PC-3 (cell line): ENCODE data around the gene CD163L1. TPM values are rescaled to one million over a fixed set of nuclear protein-coding genes. Genes with fewer than 3 reads are reported as not detected.

Source experiments
- ATAC-seq: fragments of 200-7000 bp; cut with Tn5 transposase; 2 replicates; pipeline ENCODE4 v1.9.1; 2020; ENCODE audit warnings: mild to moderate bottlenecking, moderate library complexity
- BruUV-seq: library from RNA; stranded (reverse); fragments of 400-500 nt; replicated peaks from 2 replicates; lab custom pipeline; 2021; lab: Mats Ljungman, UMichigan
- CTCF ChIA-PET: fragments of 300-600 bp; sonication (Branson Sonifier 250); formaldehyde crosslinking; loops from one replicate; lab custom pipeline; 2022; ENCODE audit warnings: antibody characterized with exemption; lab: Charles Lee
- POLR2A ChIA-PET: fragments of 300-600 bp; sonication (Branson Sonifier 250); formaldehyde crosslinking; loops from one replicate; lab custom pipeline; 2022; ENCODE audit warnings: antibody characterized with exemption; ENCODE audit not compliant: unreplicated experiment; lab: Charles Lee
- DNase-seq: peaks from one replicate; pipeline ENCODE4 v3.0.0-alpha.2; 2015
- H2AFZ ChIP-seq: fragments of 300-600 bp; sonication (generic); 2 replicates; pipeline ENCODE4 v1.6.0; 2016; ENCODE audit warnings: antibody characterized with exemption, low read length
- H3F3A ChIP-seq: fragments of 300-600 bp; sonication (generic); one replicate; pipeline ENCODE4 v1.6.0; 2017; ENCODE audit warnings: antibody characterized with exemption, low read length, control low read depth, mild to moderate bottlenecking; ENCODE audit not compliant: unreplicated experiment
- H3K27ac ChIP-seq: fragments of 300-600 bp; sonication (generic); 2 replicates; pipeline ENCODE4 v1.5.1; 2016; ENCODE audit warnings: mild to moderate bottlenecking, low read length
- H3K27me3 ChIP-seq: fragments of 300-600 bp; sonication (generic); 2 replicates; pipeline ENCODE4 v1.6.1; 2016; ENCODE audit warnings: low read length, mixed read lengths
- H3K36me3 ChIP-seq: fragments of 300-600 bp; sonication (generic); 2 replicates; pipeline ENCODE4 v1.6.1; 2016; ENCODE audit warnings: low read depth, mixed run types, low read length, mixed read lengths
- H3K4me1 ChIP-seq: fragments of 300-600 bp; sonication (generic); 2 replicates; pipeline ENCODE4 v1.5.1; 2016; ENCODE audit warnings: low read length; ENCODE audit not compliant: insufficient read depth
- H3K4me2 ChIP-seq: fragments of 300-600 bp; sonication (generic); 2 replicates; pipeline ENCODE4 v1.6.0; 2016; ENCODE audit warnings: low read length
- H3K4me3 ChIP-seq: fragments of 300-600 bp; sonication (generic); 2 replicates; pipeline ENCODE4 v1.5.1; 2016; ENCODE audit warnings: mild to moderate bottlenecking, low read length, mixed read lengths
- H3K79me2 ChIP-seq: fragments of 300-600 bp; sonication (generic); 2 replicates; pipeline ENCODE4 v1.6.1; 2017; ENCODE audit warnings: low read length, mixed read lengths
- H3K9ac ChIP-seq: fragments of 300-600 bp; sonication (generic); 2 replicates; pipeline ENCODE4 v1.6.0; 2016; ENCODE audit warnings: mild to moderate bottlenecking, low read length
- H3K9me2 ChIP-seq: fragments of 300-600 bp; sonication (generic); replicated peaks from 2 replicates; pipeline ENCODE4 v1.6.1; 2016; ENCODE audit warnings: mixed run types, low read length, mixed read lengths
- H3K9me3 ChIP-seq: fragments of 300-600 bp; sonication (generic); 2 replicates; pipeline ENCODE4 v1.6.1; 2016; ENCODE audit warnings: low read length, mixed read lengths
- H4K20me1 ChIP-seq: fragments of 300-600 bp; sonication (generic); 2 replicates; pipeline ENCODE4 v1.6.1; 2016; ENCODE audit warnings: low read length, mixed read lengths
- CTCF ChIP-seq: fragments of 300-600 bp; sonication (generic); conservative IDR thresholded peaks from 2 replicates; pipeline ENCODE4 v1.5.1; 2017; ENCODE audit warnings: antibody characterized with exemption, low read depth, mild to moderate bottlenecking, low read length
- EZH2 ChIP-seq: fragments of 300-600 bp; sonication (generic); IDR thresholded peaks from one replicate; pipeline ENCODE4 v1.6.1; 2017; ENCODE audit warnings: antibody characterized with exemption, mild to moderate bottlenecking, low read length; ENCODE audit not compliant: unreplicated experiment
- EZH2phosphoT487 ChIP-seq: fragments of 300-600 bp; sonication (generic); IDR thresholded peaks from 2 replicates; pipeline ENCODE4 v1.6.1; 2018; ENCODE audit warnings: mild to moderate bottlenecking, antibody characterized with exemption, low read length, borderline replicate concordance
- intact Hi-C: fragments of 100-400 bp; cut with micrococcal nuclease; formaldehyde crosslinking; loops from 2 replicates; pipeline ENCODE4 v1.9.0; 2023
- total RNA-seq: library from RNA; depleted of rRNA; stranded (reverse); fragments of >200 nt; gene quantifications from 2 replicates; pipeline ENCODE4 v1.2.3, GENCODE V29; 2014

Gene CD163L1
- total RNA-seq, 1 experiment from 2014 or later: 0.66 TPM

- Histone ChIP-seq H3K79me2 (no peaks in the 10 kb centered on the region), H2AFZ (no peak overlapping the region), H3K27ac (no peak overlapping the region), H3K4me1 (no peaks in the 10 kb centered on the region), H3K9ac (no peak overlapping the region), H3K4me2 (no peak overlapping the region), H4K20me1 (no peaks in the 10 kb centered on the region), H3F3A (no peaks in the 10 kb centered on the region), H3K27me3 (peaks cover 17% of the 10 kb centered on the region; the same call in 1 of the 2 replicates), H3K9me3 (no peaks in the 10 kb centered on the region), H3K36me3 (no peaks in the 10 kb centered on the region), H3K4me3 (no peak overlapping the region), H3K9me2 (no peaks in the 10 kb centered on the region)
- CTCF ChIA-PET: no interaction called here
- intact Hi-C loops: no loop called here
- ATAC-seq: no peak
- no TSS peak for BruUV-seq
- peak; percentile 17 for DNase-seq
- TF ChIP-seq CTCF (no peak), EZH2 (no peak), EZH2phosphoT487 (no peak)
- POLR2A ChIA-PET: no interaction called here
Observed at GRCh38 chr12:7376196-7376595, 67.8 kb downstream of the CD163L1 start.

GRCh38 chr12:7375145-7375543 lies 68.8 kb downstream of the CD163L1 start:
- no TSS peak for BruUV-seq
- no peaks in the 10 kb centered on the region for H3K4me1 ChIP-seq
- H3K4me2 ChIP-seq: no peak overlapping the region
- no peaks in the 10 kb centered on the region for H4K20me1 ChIP-seq
- CTCF ChIA-PET: no interaction called here
- no peak overlapping the region for H3K4me3 ChIP-seq
- H3K9me3 ChIP-seq: no peaks in the 10 kb centered on the region
- no peaks in the 10 kb centered on the region for H3K79me2 ChIP-seq
- intact Hi-C loops: no loop called here
- peaks cover 17% of the 10 kb centered on the region; the same call in 1 of the 2 replicates for H3K27me3 ChIP-seq
- no peak overlapping the region for H3K9ac ChIP-seq
- no peaks in the 10 kb centered on the region for H3K9me2 ChIP-seq
- no peak for ATAC-seq
- POLR2A ChIA-PET: no interaction called here
- no peak for TF ChIP-seq EZH2phosphoT487
- TF ChIP-seq EZH2: no peak
- TF ChIP-seq CTCF: no peak
- no peaks in the 10 kb centered on the region for H3K36me3 ChIP-seq
- DNase-seq: peak; percentile 32
- no peak overlapping the region for H2AFZ ChIP-seq
- H3F3A ChIP-seq: no peaks in the 10 kb centered on the region
- no peak overlapping the region for H3K27ac ChIP-seq

GRCh38 chr12:7374423-7375144 lies 69.4 kb downstream of the CD163L1 start:
- Histone ChIP-seq H2AFZ (no peak overlapping the region), H3K4me2 (no peak overlapping the region), H3K27ac (no peak overlapping the region), H3K27me3 (peaks cover 17% of the 10 kb centered on the region; the same call in 1 of the 2 replicates), H3K79me2 (no peaks in the 10 kb centered on the region), H3K4me1 (peaks cover 1% of the 10 kb centered on the region; the same call in 1 of the 2 replicates), H3K9me3 (no peaks in the 10 kb centered on the region), H3K36me3 (no peaks in the 10 kb centered on the region), H3K9ac (no peak overlapping the region), H4K20me1 (no peaks in the 10 kb centered on the region), H3K4me3 (no peak overlapping the region), H3F3A (no peaks in the 10 kb centered on the region), H3K9me2 (no peaks in the 10 kb centered on the region)
- ChIA-PET POLR2A (no interaction called here), CTCF (no interaction called here)
- no peak for TF ChIP-seq EZH2
- TF ChIP-seq CTCF: peak; percentile 57
- TF ChIP-seq EZH2phosphoT487: no peak
- intact Hi-C loops: no loop called here
- DNase-seq (peak; percentile 48), ATAC-seq (peak; percentile 35; the same call in 1 of the 2 replicates)
- BruUV-seq: no TSS peak
